SK-N-MC (cell line): ENCODE measurements around the gene PDE8A.

Source experiments
- EZH2 ChIP-seq: fragments of 200-600 bp; sonication (generic); IDR thresholded peaks from one replicate; pipeline ENCODE4 v1.6.1; 2017; ENCODE audit warnings: antibody characterized with exemption
- FOXP2 ChIP-seq: optimal IDR thresholded peaks from 2 replicates; pipeline ENCODE3; 2011; ENCODE audit warnings: mild to moderate bottlenecking, moderate library complexity; ENCODE audit not compliant: insufficient read depth; ENCODE audit errors: extremely low read length, control extremely low read depth
- POLR2AphosphoS5 ChIP-seq: IDR thresholded peaks from 2 replicates; pipeline ENCODE4 v1.6.1; 2012; ENCODE audit warnings: mild to moderate bottlenecking, low read depth, low read length, borderline replicate concordance

GRCh38 chr15:85097725-85098124 is 116.1 kb downstream of the PDE8A start:
- TF ChIP-seq POLR2AphosphoS5: no peak
- no peak for TF ChIP-seq EZH2
- no peak for TF ChIP-seq FOXP2
